PC-3 (cell line): ENCODE measurements around the gene P2RX3.

ENCODE experiments used
- CTCF ChIP-seq: fragments of 300-600 bp; sonication (generic); conservative IDR thresholded peaks from 2 replicates; pipeline ENCODE4 v1.5.1; 2017; ENCODE audit warnings: antibody characterized with exemption, low read depth, mild to moderate bottlenecking, low read length
- EZH2 ChIP-seq: fragments of 300-600 bp; sonication (generic); IDR thresholded peaks from one replicate; pipeline ENCODE4 v1.6.1; 2017; ENCODE audit warnings: antibody characterized with exemption, mild to moderate bottlenecking, low read length; ENCODE audit not compliant: unreplicated experiment
- EZH2phosphoT487 ChIP-seq: fragments of 300-600 bp; sonication (generic); IDR thresholded peaks from 2 replicates; pipeline ENCODE4 v1.6.1; 2018; ENCODE audit warnings: mild to moderate bottlenecking, antibody characterized with exemption, low read length, borderline replicate concordance

- TF ChIP-seq CTCF (no peak), EZH2 (no peak), EZH2phosphoT487 (no peak)
Measured at GRCh38 chr11:57315491-57315890, 22.7 kb upstream of the P2RX3 start.
